GM12891 (cell line): ENCODE data around the gene ATP8A2.

Experiments used
- POLR2A ChIP-seq: IDR thresholded peaks from 2 replicates; pipeline ENCODE4 v1.6.1; 2011; ENCODE audit warnings: low read depth, low read length, control low read depth
- POLR2AphosphoS5 ChIP-seq: IDR thresholded peaks from 2 replicates; pipeline ENCODE4 v1.6.1; 2011; ENCODE audit warnings: low read depth, low read length, control low read depth
- POU2F2 ChIP-seq: IDR thresholded peaks from 2 replicates; pipeline ENCODE4 v1.6.1; 2011; ENCODE audit warnings: low read depth, mild to moderate bottlenecking, control low read depth, low read length, moderate library complexity
- SPI1 ChIP-seq: IDR thresholded peaks from 2 replicates; pipeline ENCODE4 v1.6.1; 2011; ENCODE audit warnings: low read depth, low read length, control low read depth
- TAF1 ChIP-seq: IDR thresholded peaks from 2 replicates; pipeline ENCODE4 v1.6.1; 2011; ENCODE audit warnings: low read depth, low read length, control low read depth

DNA sequence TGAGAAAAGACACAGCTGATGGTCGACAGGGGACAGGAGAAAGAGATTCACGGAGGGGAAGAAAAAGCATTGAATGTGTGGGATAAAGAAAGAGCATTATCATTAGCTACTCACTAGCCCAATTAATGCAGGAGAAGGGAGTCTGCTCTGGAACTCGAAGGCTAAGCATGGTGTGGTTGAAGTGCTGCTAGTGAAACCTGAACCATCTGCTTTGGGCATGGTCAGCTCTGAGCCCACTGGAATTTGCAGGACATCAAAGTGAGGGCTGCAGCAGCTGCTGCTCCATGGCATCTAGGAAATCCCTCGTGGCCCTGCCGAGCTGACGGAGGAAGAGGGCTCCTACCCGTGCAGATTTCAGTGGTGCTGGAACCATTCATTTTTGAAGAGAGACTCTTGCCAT is 320.3 kb downstream of the ATP8A2 start:
- TF ChIP-seq SPI1 (no peak), POU2F2 (no peak), POLR2A (no peak), TAF1 (no peak), POLR2AphosphoS5 (no peak)
